ENCODE measurements around the gene GALK1. TPM values are rescaled to one million over a fixed set of nuclear protein-coding genes. Genes with fewer than 3 reads are reported as not detected.
"Not testable (repeated sequence)": the region's sequence is repeated elsewhere in the genome, so short reads cannot be mapped to it uniquely, and the experiment has no call there.

Gene GALK1
- polyA plus RNA-seq, 12 donors, result 15.1 to 26.5 (median 21.0) TPM; not detected in 1

GRCh38 chr17:75771334-75772281, 6.6 kb upstream of the GALK1 start:
- no peak for DNase-seq

- no peak for DNase-seq
Observed at GRCh38 chr17:75769536-75769935, 4.5 kb upstream of the GALK1 start.

GRCh38 chr17:75767881-75768280, 2.9 kb upstream of the GALK1 start:
- no peak for DNase-seq

GRCh38 chr17:75765981-75766380, 989 bp upstream of the GALK1 start:
- no peak for DNase-seq

GRCh38 chr17:75764417-75764710, 628 bp downstream of the GALK1 start:
- no peak for DNase-seq

GRCh38 chr17:75763613-75764416, 1.2 kb downstream of the GALK1 start:
- no peak for DNase-seq

- DNase-seq, result no peak
Observed at GRCh38 chr17:75763269-75763607, 1.8 kb downstream of the GALK1 start.

- no peak for DNase-seq
Observed at GRCh38 chr17:75762513-75763268, 2.3 kb downstream of the GALK1 start.

GRCh38 chr17:75759978-75760640, 4.9 kb downstream of the GALK1 start:
- DNase-seq, result not testable (repeated sequence)

- no peak for DNase-seq
Observed at GRCh38 chr17:75759457-75759856, 5.5 kb downstream of the GALK1 start.

- no peak for DNase-seq
Observed at GRCh38 chr17:75758131-75758905, 6.7 kb downstream of the GALK1 start.

- no peak for DNase-seq
Observed at GRCh38 chr17:75757086-75757681, 7.8 kb downstream of the GALK1 start.

- DNase-seq, result no peak
Observed at GRCh38 chr17:75756451-75757085, 8.4 kb downstream of the GALK1 start.

- no peak for DNase-seq
Observed at GRCh38 chr17:75755990-75756389, 9.0 kb downstream of the GALK1 start.

GRCh38 chr17:75755205-75755901, 9.6 kb downstream of the GALK1 start:
- DNase-seq, result no peak

GRCh38 chr17:75754378-75755204, 10.4 kb downstream of the GALK1 start:
- DNase-seq, result no peak

GRCh38 chr17:75753514-75754377, 11.2 kb downstream of the GALK1 start:
- peak; percentile 73 for DNase-seq
